NCI-H146 (cell line): ENCODE results near the gene GRIK1.

ENCODE experiments used
- DNase-seq: peaks from one replicate; lab custom pipeline; 2025; lab: John Stamatoyannopoulos, UW

The GRIK1 gene

GRCh38 chr21:29529139-29529538, 410.7 kb downstream of the GRIK1 start:
- no peak for DNase-seq

- no peak for DNase-seq
Observed at GRCh38 chr21:29526545-29526944, 413.3 kb downstream of the GRIK1 start.

GRCh38 chr21:29524055-29524454, 415.7 kb downstream of the GRIK1 start:
- no peak for DNase-seq

- no peak for DNase-seq
Observed at GRCh38 chr21:29523646-29524045, 416.1 kb downstream of the GRIK1 start.

- no peak for DNase-seq
Observed at GRCh38 chr21:29521872-29522271, 417.9 kb downstream of the GRIK1 start.

GRCh38 chr21:29520171-29520570, 419.6 kb downstream of the GRIK1 start:
- no peak for DNase-seq

GRCh38 chr21:29514652-29515247, 425.0 kb downstream of the GRIK1 start:
- DNase-seq: no peak

GRCh38 chr21:29513535-29513934, 426.3 kb downstream of the GRIK1 start:
- DNase-seq: no peak

- no peak for DNase-seq
Observed at GRCh38 chr21:29511096-29511495, 428.7 kb downstream of the GRIK1 start.

GRCh38 chr21:29509121-29509520, 430.7 kb downstream of the GRIK1 start:
- no peak for DNase-seq

- no peak for DNase-seq
Observed at GRCh38 chr21:29508301-29508700, 431.5 kb downstream of the GRIK1 start.

- no peak for DNase-seq
Observed at GRCh38 chr21:29506947-29507346, 432.8 kb downstream of the GRIK1 start.

GRCh38 chr21:29506214-29506613, 433.6 kb downstream of the GRIK1 start:
- DNase-seq: no peak

GRCh38 chr21:29504751-29505321, 435.0 kb downstream of the GRIK1 start:
- DNase-seq: no peak

- no peak for DNase-seq
Observed at GRCh38 chr21:29501451-29501850, 438.3 kb downstream of the GRIK1 start.

GRCh38 chr21:29499734-29500343, 440.0 kb downstream of the GRIK1 start:
- peak; percentile 3 for DNase-seq

GRCh38 chr21:29499229-29499628, 440.6 kb downstream of the GRIK1 start:
- no peak for DNase-seq

GRCh38 chr21:29496337-29496736, 443.5 kb downstream of the GRIK1 start:
- no peak for DNase-seq

GRCh38 chr21:29490016-29490415, 449.8 kb downstream of the GRIK1 start:
- no peak for DNase-seq

- no peak for DNase-seq
Observed at GRCh38 chr21:29487154-29487553, 452.6 kb downstream of the GRIK1 start.
